IPS-15b (cell line): ENCODE results near the gene DDX5.

Experiments used
- H3K27me3 ChIP-seq: one replicate; pipeline ENCODE4 v1.6.1; 2013; ENCODE audit warnings: low read length; ENCODE audit not compliant: control insufficient read depth, insufficient read depth
- H3K36me3 ChIP-seq: one replicate; pipeline ENCODE4 v1.6.1; 2013; ENCODE audit warnings: low read length; ENCODE audit not compliant: control insufficient read depth, insufficient read depth
- H3K4me1 ChIP-seq: one replicate; pipeline ENCODE4 v1.6.1; 2013; ENCODE audit warnings: mild to moderate bottlenecking, low read length; ENCODE audit not compliant: control insufficient read depth, insufficient read depth
- H3K4me3 ChIP-seq: one replicate; pipeline ENCODE4 v1.5.1; 2013; ENCODE audit warnings: low read depth, low read length
- H3K9ac ChIP-seq: one replicate; pipeline ENCODE4 v1.6.1; 2013; ENCODE audit warnings: low read depth, mild to moderate bottlenecking, low read length
- H3K9me3 ChIP-seq: one replicate; pipeline ENCODE4 v1.6.1; 2013; ENCODE audit warnings: mild to moderate bottlenecking, low read length; ENCODE audit not compliant: control insufficient read depth, insufficient read depth

Gene DDX5

GRCh38 chr17:64506576-64507412 is 705 bp upstream of the DDX5 start, which contains the start of gene CEP95:
Gene CEP95, plus strand, starts transcription at chr17:64506977. Its CDS starts 121 bp downstream, at chr17:64507098.
- Histone ChIP-seq H3K9me3 (no peaks in the 10 kb centered on the region), H3K27me3 (no peaks in the 10 kb centered on the region), H3K9ac (peak within 1 kb of the TSS; percentile 100), H3K4me1 (no peaks in the 10 kb centered on the region), H3K36me3 (peaks cover 25% of the 10 kb centered on the region), H3K4me3 (peak within 1 kb of the TSS; percentile 98)

GRCh38 chr17:64505340-64506200 is 519 bp downstream of the DDX5 start:
- H3K4me3 ChIP-seq: peak overlapping the region; percentile 98
- no peaks in the 10 kb centered on the region for H3K4me1 ChIP-seq
- H3K9ac ChIP-seq: peak overlapping the region; percentile 100
- peaks cover 36% of the 10 kb centered on the region for H3K36me3 ChIP-seq
- H3K27me3 ChIP-seq: no peaks in the 10 kb centered on the region
- no peaks in the 10 kb centered on the region for H3K9me3 ChIP-seq

- no peaks in the 10 kb centered on the region for H3K4me1 ChIP-seq
Observed at GRCh38 chr17:64504769-64505339, 1.2 kb downstream of the DDX5 start.

GRCh38 chr17:64503821-64504768 is 2.0 kb downstream of the DDX5 start:
- H3K4me1 ChIP-seq: no peaks in the 10 kb centered on the region
- H3K36me3 ChIP-seq: peaks cover 44% of the 10 kb centered on the region
- H3K9ac ChIP-seq: peak overlapping the region; percentile 100

More at GRCh38 chr17:64504769-64505339, 1.2 kb downstream of the DDX5 start:
- H3K4me3 ChIP-seq: peak overlapping the region; percentile 98
- peak overlapping the region; percentile 100 for H3K9ac ChIP-seq
- no peaks in the 10 kb centered on the region for H3K27me3 ChIP-seq
- H3K36me3 ChIP-seq: peaks cover 43% of the 10 kb centered on the region
- H3K9me3 ChIP-seq: no peaks in the 10 kb centered on the region

GRCh38 chr17:64503341-64503740 is 2.7 kb downstream of the DDX5 start:
- Histone ChIP-seq H3K27me3 (no peaks in the 10 kb centered on the region), H3K36me3 (peaks cover 44% of the 10 kb centered on the region), H3K4me1 (no peaks in the 10 kb centered on the region), H3K9ac (no peak overlapping the region), H3K4me3 (no peak overlapping the region), H3K9me3 (no peaks in the 10 kb centered on the region)

More at GRCh38 chr17:64503821-64504768, 2.0 kb downstream of the DDX5 start:
- peak overlapping the region; percentile 98 for H3K4me3 ChIP-seq
- no peaks in the 10 kb centered on the region for H3K9me3 ChIP-seq
- H3K27me3 ChIP-seq: no peaks in the 10 kb centered on the region

GRCh38 chr17:64502809-64503208 is 3.3 kb downstream of the DDX5 start:
- Histone ChIP-seq H3K4me1 (no peaks in the 10 kb centered on the region), H3K9ac (no peak overlapping the region), H3K4me3 (no peak overlapping the region), H3K36me3 (peaks cover 44% of the 10 kb centered on the region), H3K27me3 (no peaks in the 10 kb centered on the region), H3K9me3 (no peaks in the 10 kb centered on the region)

GRCh38 chr17:64502021-64502420 is 4.1 kb downstream of the DDX5 start:
- H3K4me3 ChIP-seq: no peak overlapping the region
- H3K9me3 ChIP-seq: no peaks in the 10 kb centered on the region
- no peaks in the 10 kb centered on the region for H3K27me3 ChIP-seq
- peaks cover 44% of the 10 kb centered on the region for H3K36me3 ChIP-seq
- no peaks in the 10 kb centered on the region for H3K4me1 ChIP-seq
- no peak overlapping the region for H3K9ac ChIP-seq

GRCh38 chr17:64500862-64501765 is 5.0 kb downstream of the DDX5 start:
- no peaks in the 10 kb centered on the region for H3K4me1 ChIP-seq
- H3K9ac ChIP-seq: no peak overlapping the region
- peaks cover 44% of the 10 kb centered on the region for H3K36me3 ChIP-seq
- H3K9me3 ChIP-seq: no peaks in the 10 kb centered on the region
- H3K4me3 ChIP-seq: no peak overlapping the region
- no peaks in the 10 kb centered on the region for H3K27me3 ChIP-seq

- Histone ChIP-seq H3K4me1 (no peaks in the 10 kb centered on the region), H3K36me3 (peaks cover 44% of the 10 kb centered on the region), H3K9me3 (no peaks in the 10 kb centered on the region), H3K27me3 (no peaks in the 10 kb centered on the region), H3K9ac (no peak overlapping the region), H3K4me3 (no peak overlapping the region)
Observed at GRCh38 chr17:64500487-64500859, 5.6 kb downstream of the DDX5 start.

GRCh38 chr17:64499805-64500486 is 6.1 kb downstream of the DDX5 start:
- Histone ChIP-seq H3K36me3 (peaks cover 44% of the 10 kb centered on the region), H3K4me1 (no peaks in the 10 kb centered on the region), H3K9me3 (no peaks in the 10 kb centered on the region), H3K4me3 (no peak overlapping the region), H3K9ac (no peak overlapping the region), H3K27me3 (no peaks in the 10 kb centered on the region)
